ENCODE data around the gene DSG1.
"Not testable (repeated sequence)": the region's sequence is repeated elsewhere in the genome, so short reads cannot be mapped to it uniquely, and the experiment has no call there.

The DSG1 gene

GRCh38 chr18:31317860-31318259, at the start of gene DSG1:
TSS of gene DSG1 (plus strand) at chr18:31318160. CDS start at chr18:31318301, 141 bp downstream.
- DNase-seq (ENCODE audit: low read depth in 2 of 2) = no peak

- no peak for DNase-seq (ENCODE audit: low read depth in 2 of 2)
Observed at GRCh38 chr18:31268985-31269406, 49.0 kb upstream of the DSG1 start.

GRCh38 chr18:31269566-31269965, 48.4 kb upstream of the DSG1 start:
- DNase-seq (ENCODE audit: low read depth in 2 of 2) = no peak

GRCh38 chr18:31270578-31270977, 47.4 kb upstream of the DSG1 start:
- DNase-seq (ENCODE audit: low read depth in 2 of 2) = no peak

GRCh38 chr18:31273812-31274527, 44.0 kb upstream of the DSG1 start:
- DNase-seq (ENCODE audit: low read depth in 2 of 2) = no peak

GRCh38 chr18:31274931-31275330, 43.0 kb upstream of the DSG1 start:
- no peak for DNase-seq (ENCODE audit: low read depth in 2 of 2)

- DNase-seq (ENCODE audit: low read depth in 2 of 2) = no peak
Observed at GRCh38 chr18:31275722-31276463, 42.1 kb upstream of the DSG1 start.

GRCh38 chr18:31278609-31279071, 39.3 kb upstream of the DSG1 start:
- DNase-seq (ENCODE audit: low read depth in 2 of 2) = no peak

GRCh38 chr18:31280502-31280901, 37.5 kb upstream of the DSG1 start:
- no peak for DNase-seq (ENCODE audit: low read depth in 2 of 2)

GRCh38 chr18:31281437-31281836, 36.5 kb upstream of the DSG1 start:
- no peak for DNase-seq (ENCODE audit: low read depth in 2 of 2)

GRCh38 chr18:31289446-31289845, 28.5 kb upstream of the DSG1 start:
- DNase-seq (ENCODE audit: low read depth in 2 of 2) = not testable (repeated sequence)

GRCh38 chr18:31291688-31292087, 26.3 kb upstream of the DSG1 start:
- DNase-seq (ENCODE audit: low read depth in 2 of 2) = no peak

- no peak for DNase-seq (ENCODE audit: low read depth in 2 of 2)
Observed at GRCh38 chr18:31294199-31294747, 23.7 kb upstream of the DSG1 start.

GRCh38 chr18:31297248-31297647, 20.7 kb upstream of the DSG1 start:
- no peak for DNase-seq (ENCODE audit: low read depth in 2 of 2)

GRCh38 chr18:31301201-31301655, 16.7 kb upstream of the DSG1 start:
- no peak for DNase-seq (ENCODE audit: low read depth in 2 of 2)

- DNase-seq (ENCODE audit: low read depth in 2 of 2) = no peak
Observed at GRCh38 chr18:31302991-31303390, 15.0 kb upstream of the DSG1 start.

- DNase-seq (ENCODE audit: low read depth in 2 of 2) = no peak
Observed at GRCh38 chr18:31303771-31304170, 14.2 kb upstream of the DSG1 start.

- DNase-seq (ENCODE audit: low read depth in 2 of 2) = no peak
Observed at GRCh38 chr18:31309115-31309514, 8.8 kb upstream of the DSG1 start.

- DNase-seq (ENCODE audit: low read depth in 2 of 2) = no peak
Observed at GRCh38 chr18:31316974-31317373, 986 bp upstream of the DSG1 start.

GRCh38 chr18:31321719-31322118, 3.8 kb downstream of the DSG1 start:
- DNase-seq (ENCODE audit: low read depth in 2 of 2) = no peak

GRCh38 chr18:31325051-31325450, 7.1 kb downstream of the DSG1 start:
- no peak for DNase-seq (ENCODE audit: low read depth in 2 of 2)

GRCh38 chr18:31329787-31330438, 12.0 kb downstream of the DSG1 start:
- DNase-seq (ENCODE audit: low read depth in 2 of 2) = no peak

Measured in stimulated activated CD4-positive, alpha-beta T cell treated with anti-CD3 and anti-CD28 coated beads, Interleukin-12 subunit alpha, Interleukin-12 subunit beta, amount 100 ng/mL, for 24 hours (primary cell).